Measurements from ENCODE around the gene TMEM120B. TPM values are rescaled to one million over a fixed set of nuclear protein-coding genes. Genes with fewer than 3 reads are reported as not detected.

Gene TMEM120B
- total and polyA plus RNA-seq, 2 of the 13 experiments (the other 11 are each of a cell fraction or from before 2014, with no cell fraction given): 7.1 to 12.9 TPM

DNA sequence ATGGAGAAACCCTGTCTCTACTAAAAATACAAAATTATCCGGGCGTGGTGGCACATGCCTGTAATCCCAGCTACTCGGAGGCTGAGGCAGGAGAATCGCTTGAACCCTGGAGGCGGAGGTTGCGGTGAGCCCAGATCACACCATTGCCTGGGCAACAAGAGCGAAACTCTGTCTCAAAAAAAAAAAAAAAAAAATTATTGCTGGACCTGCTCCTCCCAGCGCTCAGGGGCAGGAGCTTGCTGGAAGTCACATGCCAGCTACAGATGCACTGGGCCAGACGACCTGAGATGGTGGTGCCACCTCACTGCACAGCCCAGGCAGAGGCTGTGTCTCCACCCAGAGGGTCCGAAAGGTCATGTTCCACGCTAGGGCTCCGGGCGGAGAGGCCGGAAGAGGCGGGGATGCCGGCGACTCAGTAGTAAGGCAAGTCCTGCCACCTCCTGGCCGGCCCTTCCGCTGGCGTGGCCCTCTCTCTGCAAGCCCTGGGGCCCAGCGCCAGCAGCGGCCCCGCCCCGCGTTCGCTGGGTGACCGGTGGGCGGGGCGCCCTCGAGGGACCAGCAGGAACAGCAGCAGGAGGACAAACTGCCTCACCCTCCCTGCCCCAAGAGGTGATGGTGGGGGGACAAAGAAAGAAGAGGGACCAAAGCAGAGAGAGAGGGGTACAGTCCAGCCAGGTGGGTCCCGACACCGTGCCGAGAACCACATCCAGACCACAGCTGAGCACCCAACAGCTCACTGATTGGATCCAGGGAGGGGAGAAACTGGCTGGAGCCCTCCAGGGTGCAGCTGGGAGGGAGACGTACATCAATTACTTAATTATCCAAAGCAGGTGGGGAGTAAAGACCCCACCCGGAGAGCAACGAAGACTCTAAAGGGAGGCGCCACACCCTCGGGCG lies 84.6 kb downstream of the TMEM120B start (continued):
- TF ChIP-seq, protein P1, sequence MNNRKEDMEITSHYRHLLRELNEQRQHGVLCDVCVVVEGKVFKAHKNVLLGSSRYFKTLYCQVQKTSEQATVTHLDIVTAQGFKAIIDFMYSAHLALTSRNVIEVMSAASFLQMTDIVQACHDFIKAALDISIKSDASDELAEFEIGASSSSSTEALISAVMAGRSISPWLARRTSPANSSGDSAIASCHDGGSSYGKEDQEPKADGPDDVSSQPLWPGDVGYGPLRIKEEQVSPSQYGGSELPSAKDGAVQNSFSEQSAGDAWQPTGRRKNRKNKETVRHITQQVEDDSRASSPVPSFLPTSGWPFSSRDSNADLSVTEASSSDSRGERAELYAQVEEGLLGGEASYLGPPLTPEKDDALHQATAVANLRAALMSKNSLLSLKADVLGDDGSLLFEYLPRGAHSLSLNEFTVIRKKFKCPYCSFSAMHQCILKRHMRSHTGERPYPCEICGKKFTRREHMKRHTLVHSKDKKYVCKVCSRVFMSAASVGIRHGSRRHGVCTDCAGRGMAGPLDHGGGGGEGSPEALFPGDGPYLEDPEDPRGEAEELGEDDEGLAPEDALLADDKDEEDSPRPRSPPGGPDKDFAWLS (CRISPR knock-in tag; IDR thresholded peaks at IDR 0.05; ENCODE audit: borderline replicate concordance): no peak
- TF ChIP-seq ZNF282 (IDR thresholded peaks at IDR 0.05; ENCODE audit: partially characterized antibody) (no peak), ZNF768 (CRISPR knock-in tag; IDR thresholded peaks at IDR 0.05) (peak; percentile 72), BCL3 (CRISPR knock-in tag; IDR thresholded peaks at IDR 0.05) (no peak; the same call in 1 of the 2 replicates), IKZF4 (CRISPR knock-in tag; IDR thresholded peaks at IDR 0.05; ENCODE audit: borderline replicate concordance, low read depth, not compliant biosample characterization) (no peak)
- TF ChIP-seq, protein P2, sequence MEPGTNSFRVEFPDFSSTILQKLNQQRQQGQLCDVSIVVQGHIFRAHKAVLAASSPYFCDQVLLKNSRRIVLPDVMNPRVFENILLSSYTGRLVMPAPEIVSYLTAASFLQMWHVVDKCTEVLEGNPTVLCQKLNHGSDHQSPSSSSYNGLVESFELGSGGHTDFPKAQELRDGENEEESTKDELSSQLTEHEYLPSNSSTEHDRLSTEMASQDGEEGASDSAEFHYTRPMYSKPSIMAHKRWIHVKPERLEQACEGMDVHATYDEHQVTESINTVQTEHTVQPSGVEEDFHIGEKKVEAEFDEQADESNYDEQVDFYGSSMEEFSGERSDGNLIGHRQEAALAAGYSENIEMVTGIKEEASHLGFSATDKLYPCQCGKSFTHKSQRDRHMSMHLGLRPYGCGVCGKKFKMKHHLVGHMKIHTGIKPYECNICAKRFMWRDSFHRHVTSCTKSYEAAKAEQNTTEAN (CRISPR knock-in tag; conservative IDR thresholded peaks at IDR 0.05): no peak
- TF ChIP-seq, protein P3, sequence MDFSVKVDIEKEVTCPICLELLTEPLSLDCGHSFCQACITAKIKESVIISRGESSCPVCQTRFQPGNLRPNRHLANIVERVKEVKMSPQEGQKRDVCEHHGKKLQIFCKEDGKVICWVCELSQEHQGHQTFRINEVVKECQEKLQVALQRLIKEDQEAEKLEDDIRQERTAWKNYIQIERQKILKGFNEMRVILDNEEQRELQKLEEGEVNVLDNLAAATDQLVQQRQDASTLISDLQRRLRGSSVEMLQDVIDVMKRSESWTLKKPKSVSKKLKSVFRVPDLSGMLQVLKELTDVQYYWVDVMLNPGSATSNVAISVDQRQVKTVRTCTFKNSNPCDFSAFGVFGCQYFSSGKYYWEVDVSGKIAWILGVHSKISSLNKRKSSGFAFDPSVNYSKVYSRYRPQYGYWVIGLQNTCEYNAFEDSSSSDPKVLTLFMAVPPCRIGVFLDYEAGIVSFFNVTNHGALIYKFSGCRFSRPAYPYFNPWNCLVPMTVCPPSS (IDR thresholded peaks at IDR 0.05): no peak
- TF ChIP-seq, protein P4, sequence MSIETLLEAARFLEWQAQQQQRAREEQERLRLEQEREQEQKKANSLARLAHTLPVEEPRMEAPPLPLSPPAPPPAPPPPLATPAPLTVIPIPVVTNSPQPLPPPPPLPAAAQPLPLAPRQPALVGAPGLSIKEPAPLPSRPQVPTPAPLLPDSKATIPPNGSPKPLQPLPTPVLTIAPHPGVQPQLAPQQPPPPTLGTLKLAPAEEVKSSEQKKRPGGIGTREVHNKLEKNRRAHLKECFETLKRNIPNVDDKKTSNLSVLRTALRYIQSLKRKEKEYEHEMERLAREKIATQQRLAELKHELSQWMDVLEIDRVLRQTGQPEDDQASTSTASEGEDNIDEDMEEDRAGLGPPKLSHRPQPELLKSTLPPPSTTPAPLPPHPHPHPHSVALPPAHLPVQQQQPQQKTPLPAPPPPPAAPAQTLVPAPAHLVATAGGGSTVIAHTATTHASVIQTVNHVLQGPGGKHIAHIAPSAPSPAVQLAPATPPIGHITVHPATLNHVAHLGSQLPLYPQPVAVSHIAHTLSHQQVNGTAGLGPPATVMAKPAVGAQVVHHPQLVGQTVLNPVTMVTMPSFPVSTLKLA (IDR thresholded peaks at IDR 0.05): peak; percentile 62
- TF ChIP-seq, protein P5, sequence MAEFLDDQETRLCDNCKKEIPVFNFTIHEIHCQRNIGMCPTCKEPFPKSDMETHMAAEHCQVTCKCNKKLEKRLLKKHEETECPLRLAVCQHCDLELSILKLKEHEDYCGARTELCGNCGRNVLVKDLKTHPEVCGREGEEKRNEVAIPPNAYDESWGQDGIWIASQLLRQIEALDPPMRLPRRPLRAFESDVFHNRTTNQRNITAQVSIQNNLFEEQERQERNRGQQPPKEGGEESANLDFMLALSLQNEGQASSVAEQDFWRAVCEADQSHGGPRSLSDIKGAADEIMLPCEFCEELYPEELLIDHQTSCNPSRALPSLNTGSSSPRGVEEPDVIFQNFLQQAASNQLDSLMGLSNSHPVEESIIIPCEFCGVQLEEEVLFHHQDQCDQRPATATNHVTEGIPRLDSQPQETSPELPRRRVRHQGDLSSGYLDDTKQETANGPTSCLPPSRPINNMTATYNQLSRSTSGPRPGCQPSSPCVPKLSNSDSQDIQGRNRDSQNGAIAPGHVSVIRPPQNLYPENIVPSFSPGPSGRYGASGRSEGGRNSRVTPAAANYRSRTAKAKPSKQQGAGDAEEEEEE (CRISPR knock-in tag; IDR thresholded peaks at IDR 0.05; ENCODE audit: borderline replicate concordance): no peak
- TF ChIP-seq, protein P6, sequence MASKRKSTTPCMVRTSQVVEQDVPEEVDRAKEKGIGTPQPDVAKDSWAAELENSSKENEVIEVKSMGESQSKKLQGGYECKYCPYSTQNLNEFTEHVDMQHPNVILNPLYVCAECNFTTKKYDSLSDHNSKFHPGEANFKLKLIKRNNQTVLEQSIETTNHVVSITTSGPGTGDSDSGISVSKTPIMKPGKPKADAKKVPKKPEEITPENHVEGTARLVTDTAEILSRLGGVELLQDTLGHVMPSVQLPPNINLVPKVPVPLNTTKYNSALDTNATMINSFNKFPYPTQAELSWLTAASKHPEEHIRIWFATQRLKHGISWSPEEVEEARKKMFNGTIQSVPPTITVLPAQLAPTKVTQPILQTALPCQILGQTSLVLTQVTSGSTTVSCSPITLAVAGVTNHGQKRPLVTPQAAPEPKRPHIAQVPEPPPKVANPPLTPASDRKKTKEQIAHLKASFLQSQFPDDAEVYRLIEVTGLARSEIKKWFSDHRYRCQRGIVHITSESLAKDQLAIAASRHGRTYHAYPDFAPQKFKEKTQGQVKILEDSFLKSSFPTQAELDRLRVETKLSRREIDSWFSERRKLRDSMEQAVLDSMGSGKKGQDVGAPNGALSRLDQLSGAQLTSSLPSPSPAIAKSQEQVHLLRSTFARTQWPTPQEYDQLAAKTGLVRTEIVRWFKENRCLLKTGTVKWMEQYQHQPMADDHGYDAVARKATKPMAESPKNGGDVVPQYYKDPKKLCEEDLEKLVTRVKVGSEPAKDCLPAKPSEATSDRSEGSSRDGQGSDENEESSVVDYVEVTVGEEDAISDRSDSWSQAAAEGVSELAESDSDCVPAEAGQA (IDR thresholded peaks at IDR 0.05; ENCODE audit: low read depth): no peak
- TF ChIP-seq, protein P6 (CRISPR knock-in tag; IDR thresholded peaks at IDR 0.05; ENCODE audit: borderline replicate concordance): no peak
